ENCODE measurements around the gene FSTL4.

Gene FSTL4

DNA sequence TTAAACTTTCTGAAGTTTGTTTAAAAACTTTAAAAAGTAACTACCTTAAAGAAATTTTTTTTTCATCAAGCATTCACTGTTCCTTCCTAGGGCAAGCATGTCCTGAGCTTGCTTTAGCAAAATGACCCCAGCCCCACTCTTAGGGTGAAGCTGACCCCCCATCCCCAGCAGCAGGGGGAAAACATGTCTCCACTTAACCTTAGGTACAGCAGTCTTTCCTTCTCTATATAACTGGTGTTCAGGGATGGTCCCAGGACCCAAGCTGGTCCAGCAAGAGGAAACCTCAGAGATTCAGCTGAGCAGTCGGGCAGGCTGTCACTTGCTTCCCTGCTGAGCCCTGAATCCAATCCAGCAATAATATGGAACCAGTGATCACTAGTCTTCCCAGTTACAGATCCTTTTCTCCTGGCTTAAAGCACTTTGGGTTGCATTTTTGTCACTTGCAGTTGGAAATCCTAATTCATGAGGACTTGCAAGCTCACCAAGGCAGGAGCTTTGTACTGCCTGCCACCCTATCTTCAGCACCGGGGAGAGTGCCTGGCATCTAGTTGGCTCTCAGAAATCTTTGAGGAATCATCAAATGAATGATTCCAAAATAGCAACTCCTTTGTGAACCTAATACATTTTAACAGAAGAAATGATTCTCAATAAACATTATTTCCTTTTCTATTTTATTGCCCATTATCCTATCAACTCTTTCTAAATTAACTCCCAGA lies 91.2 kb downstream of the FSTL4 start:
- no peak for DNase-seq (ENCODE audit: low read depth in 1 of 2, low spot score in 1 of 2)

DNA sequence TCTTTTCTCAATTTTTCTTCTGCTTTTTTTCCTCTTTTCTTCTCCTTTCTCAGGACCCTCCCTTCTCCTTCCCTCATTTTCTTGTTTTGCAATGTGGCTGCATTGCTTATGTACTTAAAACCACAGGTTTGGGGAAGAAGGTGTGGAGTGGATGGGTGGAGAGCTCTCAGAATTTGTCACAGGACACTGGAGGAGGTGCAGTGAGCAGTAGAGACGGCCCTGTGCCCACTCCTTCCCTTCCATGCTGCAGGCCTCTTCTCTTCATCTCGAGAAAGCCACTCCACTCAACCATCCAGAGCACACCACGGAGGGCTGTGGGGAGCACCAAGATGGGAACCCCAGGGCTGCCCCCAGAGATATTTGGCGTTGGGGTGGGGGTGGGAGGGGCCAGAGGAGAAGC lies 92.3 kb downstream of the FSTL4 start:
- DNase-seq (ENCODE audit: low read depth in 1 of 2, low spot score in 1 of 2): no peak

DNA sequence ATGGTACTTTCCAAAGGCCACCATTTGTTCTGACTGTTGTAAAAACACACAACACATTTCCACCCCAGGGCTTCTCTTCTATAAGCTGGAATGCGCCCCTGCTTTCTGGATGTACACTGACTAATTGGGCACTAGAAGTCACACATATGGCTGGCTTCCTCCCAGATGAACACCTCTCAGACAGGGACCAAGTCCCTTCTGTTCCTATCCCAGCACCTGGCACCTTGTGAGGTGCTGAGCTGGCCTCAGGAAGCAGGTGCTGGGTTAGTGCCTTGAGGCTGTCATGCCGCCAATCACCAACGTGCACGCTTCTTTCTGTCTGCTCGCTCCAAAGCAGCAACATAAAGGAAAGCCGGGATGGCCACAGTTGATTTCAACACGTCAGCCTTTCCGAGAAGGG lies 93.2 kb downstream of the FSTL4 start:
- no peak for DNase-seq (ENCODE audit: low read depth in 1 of 2, low spot score in 1 of 2)

DNA sequence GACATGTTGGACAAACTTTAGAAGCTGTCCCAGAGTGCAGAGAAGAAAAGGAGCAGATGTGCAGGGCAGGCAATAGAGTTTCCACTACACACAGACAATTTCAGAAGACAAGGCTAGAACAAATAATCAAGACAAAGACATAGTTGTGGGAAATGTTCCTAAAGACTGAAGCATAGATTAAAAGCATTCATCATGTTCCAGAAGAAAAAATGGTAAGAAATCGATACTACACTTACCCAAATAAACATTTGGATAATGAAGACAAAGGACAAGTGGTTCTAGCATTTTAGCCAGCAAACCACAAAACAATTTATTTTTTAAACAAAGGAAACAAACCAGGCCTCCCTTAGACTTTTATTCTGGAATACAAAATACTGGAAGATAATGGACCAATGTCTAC lies 97.9 kb downstream of the FSTL4 start:
- no peak for DNase-seq (ENCODE audit: low read depth in 1 of 2, low spot score in 1 of 2)

DNA sequence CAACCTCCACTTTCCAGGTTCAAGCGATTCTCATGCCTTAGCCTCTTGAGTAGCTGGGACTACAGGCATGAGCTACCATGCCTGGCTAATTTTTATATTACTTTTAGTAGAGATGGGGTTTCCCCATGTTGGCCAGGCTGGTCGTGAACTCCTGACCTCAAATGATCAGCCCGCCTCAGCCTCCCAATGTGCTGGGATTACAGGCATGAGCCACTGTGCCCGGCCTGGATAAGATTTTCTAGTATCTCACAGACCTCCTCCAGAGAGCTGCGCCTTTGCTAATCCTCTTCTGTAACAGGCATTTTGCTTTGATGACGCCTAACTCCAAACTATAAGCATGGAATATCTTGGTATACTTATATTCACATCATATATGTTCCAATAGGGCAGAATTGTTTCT lies 99.4 kb downstream of the FSTL4 start:
- no peak for DNase-seq (ENCODE audit: low read depth in 1 of 2, low spot score in 1 of 2)

DNA sequence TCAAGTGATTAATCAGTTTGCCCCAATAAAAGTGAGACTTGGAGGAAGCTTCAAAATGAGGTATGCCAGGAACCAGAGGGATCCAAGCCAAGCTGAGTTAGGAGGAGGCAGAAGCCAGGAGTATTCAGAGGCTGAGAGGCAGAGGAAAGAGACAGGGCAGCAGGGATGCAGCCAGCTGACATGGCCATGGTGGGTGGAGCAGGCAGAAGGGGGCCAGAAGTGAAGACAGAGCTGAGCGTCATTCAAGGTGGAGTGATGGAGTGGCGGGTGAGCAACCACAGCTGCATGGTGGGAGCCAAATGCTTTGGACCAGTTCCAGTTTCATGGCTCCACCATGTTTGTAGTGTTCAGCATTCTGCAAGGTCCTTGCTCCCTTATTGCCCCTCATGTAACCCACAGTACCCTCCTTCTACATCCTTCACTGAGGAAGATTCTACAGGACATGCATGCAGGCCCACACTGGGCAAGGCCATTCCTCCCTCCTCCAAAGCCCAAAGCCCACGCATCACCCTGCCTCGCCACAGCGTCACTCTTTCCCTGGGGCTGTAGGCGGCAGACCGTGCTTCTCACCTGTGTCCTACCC lies 100.6 kb downstream of the FSTL4 start:
- DNase-seq (ENCODE audit: low read depth in 1 of 2, low spot score in 1 of 2): no peak

DNA sequence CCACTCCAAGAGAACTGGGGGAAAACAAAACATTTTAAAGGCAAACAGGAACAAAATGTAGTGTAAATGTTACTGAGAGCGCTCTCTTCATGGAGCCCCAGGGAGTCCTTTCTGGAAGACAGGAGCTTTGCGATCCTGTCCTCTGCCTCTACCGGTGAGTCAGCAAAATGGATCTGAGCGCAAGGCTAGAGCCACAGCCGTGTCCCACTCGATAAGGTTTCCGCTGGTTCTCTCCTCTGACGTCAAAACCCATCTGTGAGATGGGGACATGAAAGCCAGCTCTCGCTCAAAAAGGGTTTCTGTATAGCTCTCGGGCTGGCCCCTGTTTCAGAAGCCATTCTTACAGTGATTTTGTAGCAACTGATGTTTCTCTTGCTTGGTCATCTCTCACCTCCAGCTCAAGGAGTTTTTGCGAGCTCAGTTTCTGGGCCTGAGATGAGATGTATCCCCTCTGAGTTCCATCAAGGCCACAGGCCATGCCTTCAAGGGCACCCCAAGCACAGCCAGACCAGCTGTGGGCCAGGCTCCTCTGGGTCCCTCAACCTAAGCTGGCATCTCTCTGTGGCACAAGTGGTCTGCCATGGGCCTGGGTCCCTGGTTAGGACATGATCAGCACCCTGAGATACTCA lies 101.6 kb downstream of the FSTL4 start:
- no peak for DNase-seq (ENCODE audit: low read depth in 1 of 2, low spot score in 1 of 2)

DNA sequence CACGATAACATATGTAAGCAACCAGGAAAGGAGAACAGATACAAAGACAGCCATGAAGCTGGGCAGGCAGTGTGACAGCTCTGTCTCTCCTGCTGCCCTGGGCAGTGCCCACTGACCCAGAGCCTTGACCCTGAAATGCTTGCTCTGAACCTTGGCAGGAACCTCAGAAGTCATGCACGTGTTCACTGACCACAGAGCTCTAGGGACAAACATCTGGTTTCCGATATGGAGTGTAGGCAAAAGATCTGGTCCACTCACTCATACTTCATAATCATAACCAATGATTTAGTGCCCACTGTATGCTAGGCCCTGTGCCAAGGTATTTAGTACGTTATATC lies 102.6 kb downstream of the FSTL4 start:
- no peak for DNase-seq (ENCODE audit: low read depth in 1 of 2, low spot score in 1 of 2)

DNA sequence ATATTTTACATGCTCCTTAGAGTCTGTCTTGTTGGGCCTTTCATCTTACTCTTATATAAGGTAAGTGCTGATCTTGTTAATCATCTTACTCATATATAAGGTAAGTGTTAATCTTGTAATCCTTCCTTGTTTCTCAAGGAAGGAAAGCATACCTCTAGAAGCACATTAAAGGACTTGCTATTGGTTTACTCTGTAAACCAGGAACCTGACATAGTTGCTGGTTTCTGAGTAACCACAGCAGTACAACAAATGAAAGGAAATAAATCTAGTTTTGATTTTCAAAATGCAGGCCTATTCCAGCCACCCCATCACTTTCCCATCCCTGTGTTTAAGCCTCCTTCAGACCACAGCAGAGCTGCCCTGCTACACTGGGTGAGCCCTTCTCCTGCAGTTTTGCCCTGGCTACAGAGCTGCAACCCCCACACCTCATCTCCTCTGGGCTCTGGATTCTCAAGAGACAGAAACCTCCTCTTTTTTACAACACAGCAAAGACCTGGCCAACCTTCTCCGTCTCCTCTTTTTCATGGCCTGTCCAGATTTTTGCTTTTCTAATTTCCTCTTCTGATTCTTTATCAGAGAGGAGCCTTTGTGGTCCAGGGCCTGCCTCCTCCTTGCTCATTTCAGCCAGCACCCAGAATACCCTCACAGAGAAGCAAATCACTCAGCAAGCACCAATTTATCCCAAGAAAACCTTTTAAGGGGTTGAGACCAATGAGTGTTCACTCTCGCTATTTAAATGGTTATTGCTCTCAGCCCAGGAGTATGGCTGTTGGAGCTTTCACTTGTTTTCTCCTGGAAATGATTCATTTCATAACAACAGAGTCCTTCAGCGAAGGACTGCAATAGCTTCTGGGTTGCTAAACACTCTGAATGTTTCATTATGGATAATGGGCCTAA lies 103.2 kb downstream of the FSTL4 start:
- no peak for DNase-seq (ENCODE audit: low read depth in 1 of 2, low spot score in 1 of 2)

DNA sequence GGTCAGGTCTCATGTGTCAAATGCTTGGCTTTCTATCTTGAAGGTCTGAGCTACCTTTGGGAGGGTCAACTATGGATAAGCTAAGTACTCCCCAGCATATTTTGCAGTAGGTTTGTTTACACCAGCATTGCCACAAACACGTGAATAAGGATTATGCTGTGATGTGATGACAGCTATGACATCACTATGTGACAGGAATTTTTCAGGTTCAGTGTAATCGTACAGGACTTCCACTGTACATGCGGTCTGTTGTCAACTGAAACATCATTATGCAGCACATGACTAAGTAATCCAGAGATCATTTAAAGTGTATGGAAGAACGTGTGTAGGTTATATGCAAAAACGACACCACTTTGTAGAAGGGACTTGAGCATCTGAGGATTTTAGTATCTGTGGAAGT lies 104.0 kb downstream of the FSTL4 start:
- DNase-seq (ENCODE audit: low read depth in 1 of 2, low spot score in 1 of 2): no peak

DNA sequence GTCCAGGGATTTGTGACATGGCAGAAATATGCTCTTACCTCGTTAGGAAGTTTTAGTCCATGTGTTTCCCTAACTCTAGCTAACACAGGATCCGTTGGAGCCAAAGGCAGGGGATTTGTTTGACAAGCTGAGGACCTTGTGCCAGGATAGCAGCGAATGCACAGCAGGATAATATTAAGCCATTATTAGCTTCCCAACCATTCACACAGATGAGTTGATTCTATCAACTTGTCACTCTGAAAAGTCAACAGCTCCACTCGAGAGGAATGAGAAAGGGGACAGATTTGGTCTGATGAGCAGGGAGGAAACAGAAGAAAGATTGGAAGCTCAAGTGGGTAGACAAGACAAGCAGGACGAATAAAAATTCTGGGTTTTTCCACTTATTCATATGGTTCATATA lies 106.2 kb downstream of the FSTL4 start:
- no peak for DNase-seq (ENCODE audit: low read depth in 1 of 2, low spot score in 1 of 2)

DNA sequence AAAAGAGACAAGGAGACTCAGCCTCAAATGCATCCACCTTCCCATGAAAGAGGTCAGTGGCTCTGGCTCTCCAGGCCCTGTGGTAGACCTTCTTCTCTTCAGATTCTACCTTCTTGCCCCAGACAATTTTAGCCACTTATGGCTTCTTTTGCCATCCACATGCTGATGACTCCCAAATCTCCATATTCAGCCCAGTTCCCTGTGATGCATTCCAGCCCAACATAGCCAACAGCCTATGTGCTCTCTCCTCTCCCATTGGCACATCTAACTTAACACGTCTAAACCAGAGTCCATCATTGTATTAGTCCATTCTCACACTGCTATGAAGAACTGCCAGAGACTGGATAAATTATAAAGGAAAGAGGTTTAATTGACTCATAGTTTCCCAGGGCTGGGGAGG lies 108.8 kb downstream of the FSTL4 start:
- DNase-seq (ENCODE audit: low read depth in 1 of 2, low spot score in 1 of 2): no peak

DNA sequence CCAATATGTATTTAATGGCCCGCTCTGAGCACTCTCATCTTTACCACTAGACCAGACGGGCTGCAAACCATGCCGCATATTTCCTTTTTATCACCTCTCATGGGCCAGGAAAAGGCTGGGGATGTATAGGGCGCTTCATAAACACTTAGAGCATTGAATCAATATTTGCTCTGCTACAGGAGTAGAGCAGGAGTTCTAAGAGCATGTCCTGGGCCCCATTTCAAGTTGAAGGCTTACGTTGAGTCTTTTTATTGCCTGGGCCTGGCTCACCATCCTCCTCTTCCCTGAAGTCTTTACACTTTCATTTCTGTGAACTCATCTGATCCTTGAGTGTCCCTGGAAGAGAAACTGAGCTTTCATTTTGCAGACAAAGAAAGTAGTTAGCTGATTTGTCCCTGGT lies 112.4 kb downstream of the FSTL4 start:
- DNase-seq (ENCODE audit: low read depth in 1 of 2, low spot score in 1 of 2): no peak

DNA sequence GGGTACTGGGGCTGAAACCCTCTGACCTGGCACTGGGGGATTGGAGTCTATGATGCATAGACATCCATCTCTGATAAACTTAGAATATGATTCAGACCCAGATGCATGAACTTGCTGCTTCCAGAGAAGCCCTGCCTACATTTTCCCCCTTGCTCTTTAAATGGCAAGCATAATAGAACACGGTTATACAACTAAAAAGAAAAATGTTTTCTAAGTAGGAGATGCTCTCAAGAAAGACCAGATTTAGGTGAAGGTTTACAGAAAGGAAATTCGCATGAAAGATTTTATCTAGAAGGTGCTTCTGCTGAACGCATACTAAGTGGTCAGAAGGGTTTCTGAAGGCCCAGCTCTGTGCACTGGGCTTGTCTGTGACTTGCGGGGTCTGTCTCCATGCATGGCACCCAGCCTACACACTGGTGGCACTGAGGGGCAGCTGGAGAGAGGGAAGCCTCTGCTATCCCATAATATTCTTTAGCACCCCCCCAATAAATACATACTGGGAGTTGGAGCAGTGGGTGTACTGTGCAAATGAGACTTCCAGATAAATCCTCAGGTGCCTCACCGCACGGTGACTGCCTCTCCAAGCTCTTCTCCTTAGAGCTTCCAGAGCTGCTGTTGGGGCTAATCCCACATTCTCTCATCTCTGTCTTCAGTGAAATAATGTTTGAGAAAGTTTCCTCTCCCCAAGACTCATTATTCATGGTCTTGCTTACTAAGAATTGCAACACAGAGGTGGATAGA lies 114.6 kb downstream of the FSTL4 start:
- DNase-seq (ENCODE audit: low read depth in 1 of 2, low spot score in 1 of 2): no peak

DNA sequence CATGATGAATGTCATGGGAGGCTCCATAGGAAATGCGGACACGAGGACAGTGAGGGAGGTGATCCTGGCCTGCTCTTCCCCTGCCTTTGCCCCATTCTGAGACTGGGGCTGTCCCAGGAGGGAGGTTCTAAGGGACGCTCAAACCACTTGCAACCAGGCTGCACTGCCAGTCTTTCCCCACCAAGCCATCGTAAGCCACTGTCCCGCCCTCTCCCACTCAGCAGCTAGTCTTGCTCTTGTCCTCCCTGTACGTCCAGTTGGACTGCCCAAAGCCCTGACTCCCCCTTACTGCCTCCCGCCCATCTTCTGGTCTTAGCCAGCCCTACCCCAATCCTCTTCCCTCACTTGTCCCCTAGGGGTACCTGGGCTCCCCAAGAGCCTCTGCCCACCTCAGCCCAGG lies 115.7 kb downstream of the FSTL4 start:
- DNase-seq (ENCODE audit: low read depth in 1 of 2, low spot score in 1 of 2): no peak

DNA sequence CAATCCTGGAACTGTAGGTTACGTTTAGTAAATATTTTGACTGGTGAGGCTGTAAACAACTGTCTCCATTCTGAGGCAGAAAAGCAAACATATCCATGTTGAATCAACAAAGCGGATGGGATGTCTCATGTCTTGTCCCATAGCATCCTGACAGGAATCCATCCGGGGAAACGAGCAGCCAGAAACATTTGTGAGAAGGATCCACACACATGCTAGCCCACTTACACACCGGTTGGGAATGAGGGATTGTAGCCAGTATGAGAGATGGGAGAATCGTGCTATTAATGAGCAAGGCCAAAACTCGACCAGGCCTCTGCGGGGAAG lies 117.5 kb downstream of the FSTL4 start:
- DNase-seq (ENCODE audit: low read depth in 1 of 2, low spot score in 1 of 2): no peak

DNA sequence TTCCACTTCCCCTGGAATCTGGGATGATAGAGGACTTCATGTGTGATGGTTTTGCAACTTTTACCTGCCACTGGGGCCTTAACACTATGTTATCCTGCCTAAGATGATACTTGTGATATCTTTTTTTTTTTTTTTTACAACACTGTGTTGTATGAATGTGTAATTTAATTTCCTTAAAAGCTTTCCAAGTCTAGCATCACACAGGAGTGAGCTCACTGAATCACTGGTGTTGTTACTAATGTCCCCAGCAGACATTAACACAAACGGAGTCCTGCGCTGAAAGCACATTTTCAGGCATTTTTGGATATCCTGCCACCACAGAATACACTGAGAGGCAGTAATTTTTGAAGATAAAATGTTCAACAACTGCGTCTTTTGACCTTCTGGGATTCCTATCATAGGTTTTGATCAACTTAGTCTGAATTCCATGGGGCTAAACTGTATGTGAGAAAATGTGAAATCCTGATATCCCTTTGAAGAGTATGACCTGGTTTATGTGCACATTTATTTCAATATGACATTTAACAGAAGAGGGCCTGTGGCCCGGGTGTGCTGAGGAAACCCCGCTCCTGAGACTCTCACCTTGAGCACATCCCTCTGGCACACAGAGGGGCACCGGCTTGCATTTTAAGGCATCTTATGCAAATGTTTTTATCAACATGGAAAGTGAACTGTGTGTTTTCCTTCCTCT lies 118.0 kb downstream of the FSTL4 start:
- no peak for DNase-seq (ENCODE audit: low read depth in 1 of 2, low spot score in 1 of 2)

DNA sequence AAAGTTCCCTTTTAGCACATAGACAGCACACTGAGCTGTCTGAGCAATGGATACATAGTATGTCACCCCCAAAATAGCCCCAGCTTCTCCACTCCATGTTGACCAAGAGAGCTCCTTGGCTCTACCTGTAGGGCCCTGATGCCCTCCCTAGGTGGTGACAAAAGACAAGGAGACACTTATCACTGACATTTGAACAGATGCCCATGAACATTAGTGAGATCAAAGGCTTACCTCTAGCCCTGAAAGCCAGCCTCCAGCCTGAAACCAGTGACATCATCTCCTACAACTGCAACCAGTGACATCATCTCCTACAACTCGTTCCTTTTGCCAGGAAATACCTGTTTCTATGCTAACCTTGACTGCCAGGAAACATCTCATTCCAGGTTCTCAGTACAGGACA lies 122.7 kb downstream of the FSTL4 start:
- no peak for DNase-seq (ENCODE audit: low read depth in 1 of 2, low spot score in 1 of 2)

DNA sequence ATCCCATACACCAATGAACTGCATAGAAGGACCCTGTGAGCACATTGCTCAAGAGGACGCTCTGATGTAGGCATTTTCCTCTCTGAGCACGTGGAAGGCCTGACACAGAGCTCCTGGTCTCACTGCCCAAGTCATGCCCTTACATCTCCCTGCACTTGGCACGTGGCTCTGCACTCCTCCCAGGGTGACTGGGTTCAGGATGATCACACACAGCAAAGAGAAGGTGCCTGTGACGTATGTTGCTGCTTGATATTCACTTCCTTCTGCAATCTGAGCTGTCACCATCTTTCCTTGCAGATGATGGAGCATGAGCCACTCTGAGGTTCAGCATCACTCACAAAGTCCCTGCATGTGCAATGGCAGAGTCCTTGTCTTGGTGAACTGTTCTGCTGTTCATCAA lies 125.2 kb downstream of the FSTL4 start:
- no peak for DNase-seq (ENCODE audit: low read depth in 1 of 2, low spot score in 1 of 2)

DNA sequence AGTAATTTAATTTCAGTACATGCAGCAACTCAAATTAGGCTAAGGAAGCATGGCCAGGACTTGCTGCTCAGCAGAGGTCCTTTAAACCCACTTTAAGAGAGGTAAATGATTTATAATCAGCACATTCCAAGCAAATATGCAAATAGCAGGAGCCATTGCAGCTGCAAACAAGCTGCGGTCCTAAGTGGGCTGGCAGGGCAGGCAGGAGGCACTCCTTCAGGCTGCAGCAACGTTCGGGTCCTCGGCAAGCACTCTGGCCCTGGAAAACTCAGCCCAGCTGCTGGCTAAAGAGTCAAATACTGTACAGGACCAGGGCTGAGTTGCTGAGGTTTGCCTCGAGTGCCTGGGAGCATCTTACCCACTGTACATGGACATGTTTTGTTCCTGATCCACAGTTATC lies 126.9 kb downstream of the FSTL4 start:
- DNase-seq (ENCODE audit: low read depth in 1 of 2, low spot score in 1 of 2): no peak
